BLaER1 (cell line): ENCODE measurements around the gene ACADVL.

Source experiments
- H3K27ac ChIP-seq: shearing (Covaris generic); formaldehyde crosslinking; 2 replicates; pipeline ENCODE4 v1.8.1; 2022
- H3K27me3 ChIP-seq: shearing (Covaris generic); formaldehyde crosslinking; 2 replicates; pipeline ENCODE4 v1.8.1; 2022
- H3K36me3 ChIP-seq: shearing (Covaris generic); formaldehyde crosslinking; 2 replicates; pipeline ENCODE4 v1.8.1; 2022
- H3K4me1 ChIP-seq: shearing (Covaris generic); formaldehyde crosslinking; 2 replicates; pipeline ENCODE4 v1.8.1; 2022
- H3K4me2 ChIP-seq: shearing (Covaris generic); formaldehyde crosslinking; 2 replicates; pipeline ENCODE4 v1.8.1; 2022
- H3K4me3 ChIP-seq: shearing (Covaris generic); formaldehyde crosslinking; 2 replicates; pipeline ENCODE4 v1.8.1; 2022
- H3K9ac ChIP-seq: shearing (Covaris generic); formaldehyde crosslinking; 2 replicates; pipeline ENCODE4 v1.8.1; 2022
- H3K9me3 ChIP-seq: shearing (Covaris generic); formaldehyde crosslinking; 2 replicates; pipeline ENCODE4 v1.8.1; 2022
- H4K20me1 ChIP-seq: shearing (Covaris generic); formaldehyde crosslinking; 2 replicates; pipeline ENCODE4 v1.8.1; 2022
- Cebpa-rat ChIP-seq: shearing (Covaris generic); IDR thresholded peaks from 2 replicates; pipeline ENCODE4 v1.8.1; 2022

ACADVL gene

GRCh38 chr17:7222972-7223292 lies 3.2 kb downstream of the ACADVL start:
- TF ChIP-seq Cebpa-rat: no peak
- no peak overlapping the region for H3K27ac ChIP-seq
- H3K27me3 ChIP-seq: no peaks in the 10 kb centered on the region
- H3K4me1 ChIP-seq: peaks cover 42% of the 10 kb centered on the region
- H4K20me1 ChIP-seq: peaks cover 61% of the 10 kb centered on the region
- H3K4me2 ChIP-seq: no peak overlapping the region
- H3K4me3 ChIP-seq: no peak overlapping the region
- H3K9ac ChIP-seq: peak overlapping the region; percentile 39; the same call in 1 of the 2 replicates
- no peaks in the 10 kb centered on the region for H3K9me3 ChIP-seq
- H3K36me3 ChIP-seq: peaks cover 68% of the 10 kb centered on the region

- no peak overlapping the region for H3K27ac ChIP-seq
- H3K4me1 ChIP-seq: peaks cover 37% of the 10 kb centered on the region
- peaks cover 61% of the 10 kb centered on the region for H4K20me1 ChIP-seq
- no peak overlapping the region for H3K4me2 ChIP-seq
- H3K9ac ChIP-seq: peak overlapping the region; percentile 39; the same call in 1 of the 2 replicates
- TF ChIP-seq Cebpa-rat: no peak
- no peaks in the 10 kb centered on the region for H3K9me3 ChIP-seq
- no peak overlapping the region for H3K4me3 ChIP-seq
- peaks cover 73% of the 10 kb centered on the region for H3K36me3 ChIP-seq
- H3K27me3 ChIP-seq: no peaks in the 10 kb centered on the region
Observed at GRCh38 chr17:7223375-7223774, 3.6 kb downstream of the ACADVL start.

GRCh38 chr17:7224110-7224509 lies 4.4 kb downstream of the ACADVL start:
- peaks cover 61% of the 10 kb centered on the region for H4K20me1 ChIP-seq
- no peak overlapping the region for H3K9ac ChIP-seq
- no peak overlapping the region for H3K4me3 ChIP-seq
- peaks cover 30% of the 10 kb centered on the region for H3K4me1 ChIP-seq
- no peak overlapping the region for H3K4me2 ChIP-seq
- no peaks in the 10 kb centered on the region for H3K9me3 ChIP-seq
- H3K36me3 ChIP-seq: peaks cover 80% of the 10 kb centered on the region
- H3K27me3 ChIP-seq: no peaks in the 10 kb centered on the region
- TF ChIP-seq Cebpa-rat: no peak
- no peak overlapping the region for H3K27ac ChIP-seq

GRCh38 chr17:7224661-7225111 lies 4.9 kb downstream of the ACADVL start:
- Histone ChIP-seq H3K36me3 (peaks cover 86% of the 10 kb centered on the region), H3K27ac (no peak overlapping the region), H3K4me1 (peaks cover 24% of the 10 kb centered on the region), H3K4me3 (no peak overlapping the region), H3K27me3 (no peaks in the 10 kb centered on the region), H4K20me1 (peaks cover 65% of the 10 kb centered on the region), H3K9me3 (no peaks in the 10 kb centered on the region), H3K9ac (no peak overlapping the region), H3K4me2 (no peak overlapping the region)
- no peak for TF ChIP-seq Cebpa-rat

GRCh38 chr17:7225711-7226331 lies 6.1 kb downstream of the ACADVL start:
- no peak overlapping the region for H3K4me2 ChIP-seq
- H3K27ac ChIP-seq: no peak overlapping the region
- no peak for TF ChIP-seq Cebpa-rat
- no peak overlapping the region for H3K4me3 ChIP-seq
- H3K9me3 ChIP-seq: no peaks in the 10 kb centered on the region
- 0 out of 2 replicates have a peak overlapping the region, but pooled peaks have one; percentile 10 for H3K9ac ChIP-seq
- peaks cover 18% of the 10 kb centered on the region for H3K4me1 ChIP-seq
- peaks cover 97% of the 10 kb centered on the region for H3K36me3 ChIP-seq
- H4K20me1 ChIP-seq: peaks cover 66% of the 10 kb centered on the region
- H3K27me3 ChIP-seq: no peaks in the 10 kb centered on the region

GRCh38 chr17:7226721-7227710 lies 7.3 kb downstream of the ACADVL start:
- no peak overlapping the region for H3K4me2 ChIP-seq
- no peak overlapping the region for H3K27ac ChIP-seq
- no peak for TF ChIP-seq Cebpa-rat
- H3K27me3 ChIP-seq: no peaks in the 10 kb centered on the region
- H4K20me1 ChIP-seq: peaks cover 66% of the 10 kb centered on the region
- no peak overlapping the region for H3K4me3 ChIP-seq
- no peak overlapping the region for H3K9ac ChIP-seq
- peaks cover 90% of the 10 kb centered on the region for H3K36me3 ChIP-seq
- H3K4me1 ChIP-seq: peaks cover 11% of the 10 kb centered on the region
- H3K9me3 ChIP-seq: no peaks in the 10 kb centered on the region

- Histone ChIP-seq H3K4me1 (peaks cover 21% of the 10 kb centered on the region), H3K36me3 (peaks cover 71% of the 10 kb centered on the region), H3K4me3 (no peak overlapping the region), H3K4me2 (no peak overlapping the region), H3K9me3 (no peaks in the 10 kb centered on the region), H4K20me1 (peaks cover 63% of the 10 kb centered on the region), H3K9ac (no peak overlapping the region), H3K27me3 (no peaks in the 10 kb centered on the region), H3K27ac (no peak overlapping the region)
- TF ChIP-seq Cebpa-rat: no peak
Observed at GRCh38 chr17:7228920-7229319, 9.2 kb downstream of the ACADVL start.

- H3K9me3 ChIP-seq: no peaks in the 10 kb centered on the region
- TF ChIP-seq Cebpa-rat: no peak
- peaks cover 60% of the 10 kb centered on the region for H4K20me1 ChIP-seq
- no peaks in the 10 kb centered on the region for H3K27me3 ChIP-seq
- H3K27ac ChIP-seq: no peak overlapping the region
- H3K9ac ChIP-seq: no peak overlapping the region
- H3K4me2 ChIP-seq: no peak overlapping the region
- no peak overlapping the region for H3K4me3 ChIP-seq
- H3K36me3 ChIP-seq: peaks cover 66% of the 10 kb centered on the region
- peaks cover 21% of the 10 kb centered on the region for H3K4me1 ChIP-seq
Observed at GRCh38 chr17:7229504-7229903, 9.8 kb downstream of the ACADVL start.

- Histone ChIP-seq H3K27ac (no peak overlapping the region), H3K9me3 (no peaks in the 10 kb centered on the region), H4K20me1 (peaks cover 72% of the 10 kb centered on the region), H3K27me3 (no peaks in the 10 kb centered on the region), H3K4me3 (no peak overlapping the region; the same call in 1 of the 2 replicates), H3K4me2 (peak overlapping the region; percentile 97), H3K36me3 (peaks cover 64% of the 10 kb centered on the region), H3K4me1 (peaks cover 47% of the 10 kb centered on the region), H3K9ac (peak overlapping the region; percentile 92; the same call in 1 of the 2 replicates)
- no peak for TF ChIP-seq Cebpa-rat
Observed at GRCh38 chr17:7232114-7232513, 12.4 kb downstream of the ACADVL start.

- Histone ChIP-seq H3K27me3 (no peaks in the 10 kb centered on the region), H3K36me3 (peaks cover 51% of the 10 kb centered on the region), H3K27ac (peak overlapping the region; percentile 81), H3K9ac (peak overlapping the region; percentile 92), H3K4me2 (peak overlapping the region; percentile 97), H4K20me1 (peaks cover 73% of the 10 kb centered on the region), H3K9me3 (no peaks in the 10 kb centered on the region), H3K4me1 (peaks cover 52% of the 10 kb centered on the region), H3K4me3 (peak overlapping the region; percentile 85)
- no peak for TF ChIP-seq Cebpa-rat
Observed at GRCh38 chr17:7233701-7234082, 14.0 kb downstream of the ACADVL start.
